Stomach smooth muscle (tissue), 2 donors: ENCODE data around the gene HRG.
"Not testable (repeated sequence)": the region's sequence is repeated elsewhere in the genome, so short reads cannot be mapped to it uniquely, and the experiment has no call there.

ENCODE experiments used
- H3K27ac ChIP-seq: one replicate; pipeline ENCODE4 v1.7.0; 2013; ENCODE audit warnings: mild to moderate bottlenecking, low read length, inconsistent platforms
- H3K27me3 ChIP-seq, 2 donors: one replicate each; pipeline ENCODE4 v1.7.0; 2013; ENCODE audit warnings: low read length in 2 of 2; ENCODE audit not compliant: insufficient read depth in 2 of 2, control insufficient read depth in 1 of 2
- H3K36me3 ChIP-seq, 2 donors: one replicate each; pipeline ENCODE4 v1.7.0; 2013; ENCODE audit warnings: low read length in 2 of 2; ENCODE audit not compliant: control insufficient read depth in 2 of 2, insufficient read depth in 2 of 2
- H3K4me1 ChIP-seq: one replicate; pipeline ENCODE4 v1.7.0; 2013; ENCODE audit warnings: low read length; ENCODE audit not compliant: control insufficient read depth, insufficient read depth
- H3K4me3 ChIP-seq, 2 donors: one replicate each; pipeline ENCODE4 v1.7.0; 2013; ENCODE audit warnings: low read length in 2 of 2
- H3K9ac ChIP-seq, 2 donors: one replicate each; pipeline ENCODE4 v1.7.0; 2013; ENCODE audit warnings: low read length in 2 of 2, mild to moderate bottlenecking in 1 of 2
- H3K9me3 ChIP-seq, 2 donors: one replicate each; pipeline ENCODE4 v1.7.0; 2013; ENCODE audit warnings: low read length in 2 of 2; ENCODE audit not compliant: control insufficient read depth in 2 of 2
- donor health status: healthy.
- donor health status: Pancreatic carcinoma.

HRG gene

GRCh38 chr3:186625600-186626042 lies 40.2 kb upstream of the HRG start:
- H3K4me3 ChIP-seq, result no peak overlapping the region
- no peaks in the 10 kb centered on the region for H3K36me3 ChIP-seq
- H3K4me1 ChIP-seq, result no peaks in the 10 kb centered on the region
- peaks cover 2 to 6% of the 10 kb centered on the region in 2 donors for H3K27me3 ChIP-seq
- no peak overlapping the region for H3K27ac ChIP-seq
- no peaks in the 10 kb centered on the region for H3K9me3 ChIP-seq
- H3K9ac ChIP-seq, result no peak overlapping the region

- Histone ChIP-seq H3K27me3 (peaks cover 2 to 5% of the 10 kb centered on the region in 2 donors), H3K36me3 (no peaks in the 10 kb centered on the region), H3K9me3 (no peaks in the 10 kb centered on the region), H3K9ac (no peak overlapping the region), H3K4me3 (no peak overlapping the region), H3K4me1 (no peaks in the 10 kb centered on the region), H3K27ac (no peak overlapping the region)
These were observed 39.5 kb upstream of the HRG start for GRCh38 chr3:186626254-186626847.

GRCh38 chr3:186627852-186628414 lies 37.9 kb upstream of the HRG start:
- Histone ChIP-seq H3K36me3 (no peaks in the 10 kb centered on the region), H3K9me3 (no peaks in the 10 kb centered on the region), H3K4me3 (no peak overlapping the region), H3K27me3 (peaks cover 2% of the 10 kb centered on the region in 2 donors), H3K4me1 (no peaks in the 10 kb centered on the region), H3K9ac (no peak overlapping the region), H3K27ac (no peak overlapping the region)

GRCh38 chr3:186628756-186629155 lies 37.1 kb upstream of the HRG start:
- H3K27ac ChIP-seq, result no peak overlapping the region
- no peaks in the 10 kb centered on the region for H3K9me3 ChIP-seq
- no peak overlapping the region for H3K9ac ChIP-seq
- no peaks in the 10 kb centered on the region for H3K4me1 ChIP-seq
- H3K4me3 ChIP-seq, result no peak overlapping the region
- peaks cover 2% of the 10 kb centered on the region in 2 donors for H3K27me3 ChIP-seq
- no peaks in the 10 kb centered on the region for H3K36me3 ChIP-seq

- Histone ChIP-seq H3K4me1 (no peaks in the 10 kb centered on the region), H3K36me3 (no peaks in the 10 kb centered on the region), H3K4me3 (no peak overlapping the region), H3K27me3 (peaks cover 2 to 5% of the 10 kb centered on the region in 2 donors), H3K9me3 (peaks cover 0 to 2% of the 10 kb centered on the region in 2 donors), H3K27ac (no peak overlapping the region), H3K9ac (no peak overlapping the region)
These were observed 34.7 kb upstream of the HRG start for GRCh38 chr3:186630950-186631641.

- no peak overlapping the region for H3K4me3 ChIP-seq
- peaks cover 0 to 2% of the 10 kb centered on the region in 2 donors for H3K9me3 ChIP-seq
- no peaks in the 10 kb centered on the region for H3K36me3 ChIP-seq
- no peaks in the 10 kb centered on the region for H3K4me1 ChIP-seq
- H3K27ac ChIP-seq, result no peak overlapping the region
- H3K9ac ChIP-seq, result no peak overlapping the region
- H3K27me3 ChIP-seq, result peaks cover 4 to 14% of the 10 kb centered on the region in 2 donors
These were observed 32.3 kb upstream of the HRG start for GRCh38 chr3:186633481-186633880.

- not testable (repeated sequence) for H3K4me3 ChIP-seq, H3K9ac ChIP-seq
These were observed 31.6 kb upstream of the HRG start for GRCh38 chr3:186634207-186634606.

GRCh38 chr3:186635532-186635931 lies 30.3 kb upstream of the HRG start:
- no peaks in the 10 kb centered on the region for H3K36me3 ChIP-seq
- H3K9me3 ChIP-seq, result peaks cover 0 to 2% of the 10 kb centered on the region in 2 donors
- H3K9ac ChIP-seq, result no peak overlapping the region
- no peak overlapping the region for H3K4me3 ChIP-seq
- no peaks in the 10 kb centered on the region for H3K4me1 ChIP-seq
- no peak overlapping the region for H3K27ac ChIP-seq
- H3K27me3 ChIP-seq, result peaks cover 4 to 16% of the 10 kb centered on the region in 2 donors

More at GRCh38 chr3:186634207-186634606, 31.6 kb upstream of the HRG start:
- peaks cover 4 to 14% of the 10 kb centered on the region in 2 donors for H3K27me3 ChIP-seq
- not testable (repeated sequence) for H3K4me1 ChIP-seq, H3K36me3 ChIP-seq, H3K9me3 ChIP-seq, H3K27ac ChIP-seq

- H3K36me3 ChIP-seq, result no peaks in the 10 kb centered on the region
- H3K4me1 ChIP-seq, result no peaks in the 10 kb centered on the region
- peaks cover 4 to 20% of the 10 kb centered on the region in 2 donors for H3K27me3 ChIP-seq
These were observed 29.3 kb upstream of the HRG start for GRCh38 chr3:186636536-186636935.

GRCh38 chr3:186637686-186638085 lies 28.1 kb upstream of the HRG start:
- Histone ChIP-seq H3K36me3 (no peaks in the 10 kb centered on the region), H3K27me3 (peaks cover 4 to 22% of the 10 kb centered on the region in 2 donors), H3K9ac (no peak overlapping the region), H3K4me3 (no peak overlapping the region), H3K4me1 (no peaks in the 10 kb centered on the region), H3K9me3 (peaks cover 0 to 2% of the 10 kb centered on the region in 2 donors), H3K27ac (no peak overlapping the region)

More at GRCh38 chr3:186636536-186636935, 29.3 kb upstream of the HRG start:
- Histone ChIP-seq H3K9me3 (peaks cover 0 to 2% of the 10 kb centered on the region in 2 donors), H3K4me3 (no peak overlapping the region), H3K9ac (no peak overlapping the region), H3K27ac (no peak overlapping the region)

- no peak overlapping the region for H3K9ac ChIP-seq
- H3K27me3 ChIP-seq, result peaks cover 4 to 22% of the 10 kb centered on the region in 2 donors
- H3K4me3 ChIP-seq, result no peak overlapping the region
- no peaks in the 10 kb centered on the region for H3K36me3 ChIP-seq
- H3K4me1 ChIP-seq, result no peaks in the 10 kb centered on the region
- H3K9me3 ChIP-seq, result peaks cover 0 to 2% of the 10 kb centered on the region in 2 donors
- H3K27ac ChIP-seq, result no peak overlapping the region
These were observed 27.6 kb upstream of the HRG start for GRCh38 chr3:186638259-186638658.
